ENCODE results near the gene PVALEF. TPM values are rescaled to one million over a fixed set of nuclear protein-coding genes. Genes with fewer than 3 reads are reported as not detected.
"Not testable (repeated sequence)": the region's sequence is repeated elsewhere in the genome, so short reads cannot be mapped to it uniquely, and the experiment has no call there.

Gene PVALEF
- total RNA-seq, 2 experiments from 2014 or later: not detected

DNA sequence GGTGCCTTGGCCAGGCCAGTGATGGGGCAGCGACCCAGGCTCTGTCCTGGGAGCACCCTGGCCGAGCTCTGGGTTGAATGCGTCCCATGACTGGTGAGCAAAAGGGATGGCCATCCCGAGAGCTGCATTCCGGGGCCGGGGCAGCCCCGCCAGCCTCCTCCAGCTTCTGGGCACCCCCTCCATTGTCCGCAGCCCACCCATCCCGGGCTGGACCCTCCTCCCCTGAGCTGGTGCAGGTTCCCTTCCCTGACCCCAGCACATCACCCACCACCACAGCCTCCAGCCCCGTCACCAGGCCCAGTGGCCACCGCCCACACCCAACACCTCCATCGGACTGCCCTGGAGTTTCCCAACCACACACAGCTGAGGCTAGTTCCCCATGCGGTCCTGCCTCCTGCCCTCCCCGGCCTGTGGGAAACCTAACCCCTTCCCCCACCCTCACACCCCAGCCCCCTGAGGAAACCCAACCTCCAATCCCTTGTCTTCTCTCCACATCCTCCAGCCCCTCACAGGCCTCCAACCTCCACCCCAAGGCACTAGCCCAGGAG, 16.2 kb upstream of the PVALEF start:
- H3K4me1 Mint-ChIP-seq: no peaks in the 10 kb centered on the region
- no peak for DNase-seq
- H3K9me3 Mint-ChIP-seq: no peaks in the 10 kb centered on the region
- peaks cover 5% of the 10 kb centered on the region for H3K27me3 Mint-ChIP-seq
- no peak overlapping the region for H3K4me3 Mint-ChIP-seq
- H3K27ac Mint-ChIP-seq: no peak overlapping the region
- no peaks in the 10 kb centered on the region for H3K36me3 Mint-ChIP-seq

DNA sequence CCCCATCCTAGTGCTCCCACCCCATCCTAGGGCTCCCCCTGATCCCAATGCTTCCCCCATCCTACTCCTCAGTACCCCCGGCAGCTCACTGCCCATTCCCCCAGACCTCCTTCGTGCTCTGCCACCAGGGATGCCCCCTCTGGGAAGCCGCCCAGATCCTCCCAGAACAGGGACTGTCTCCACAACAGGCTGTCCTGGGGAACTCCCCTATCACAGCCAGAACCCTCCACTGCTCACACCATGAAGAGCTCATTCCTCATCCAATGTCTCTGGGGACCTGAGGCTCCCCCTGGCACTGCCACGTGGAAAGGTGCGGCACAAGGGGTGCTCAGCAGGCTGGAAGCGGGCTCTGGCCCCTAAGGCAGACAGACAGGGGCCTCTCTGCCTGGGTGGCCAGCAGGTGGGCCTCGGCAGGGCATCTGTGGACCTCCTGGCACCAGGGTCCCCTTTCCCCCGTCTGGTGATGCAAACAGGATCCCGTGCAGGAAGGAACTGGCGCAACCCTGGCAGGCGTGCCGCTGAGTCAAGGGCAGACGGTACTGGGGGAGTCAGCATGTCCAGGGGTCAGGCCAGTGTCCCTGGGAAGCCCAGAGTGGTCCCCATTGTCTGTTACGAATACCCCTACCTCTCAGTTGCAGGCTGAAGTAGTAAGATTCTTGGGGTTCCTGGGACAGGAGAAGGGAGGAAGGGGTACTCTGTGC, 14.8 kb upstream of the PVALEF start:
- Mint-ChIP-seq H3K27ac (no peak overlapping the region), H3K9me3 (no peaks in the 10 kb centered on the region), H3K4me1 (no peaks in the 10 kb centered on the region), H3K4me3 (no peak overlapping the region), H3K36me3 (no peaks in the 10 kb centered on the region), H3K27me3 (peaks cover 5% of the 10 kb centered on the region)
- no peak for DNase-seq

DNA sequence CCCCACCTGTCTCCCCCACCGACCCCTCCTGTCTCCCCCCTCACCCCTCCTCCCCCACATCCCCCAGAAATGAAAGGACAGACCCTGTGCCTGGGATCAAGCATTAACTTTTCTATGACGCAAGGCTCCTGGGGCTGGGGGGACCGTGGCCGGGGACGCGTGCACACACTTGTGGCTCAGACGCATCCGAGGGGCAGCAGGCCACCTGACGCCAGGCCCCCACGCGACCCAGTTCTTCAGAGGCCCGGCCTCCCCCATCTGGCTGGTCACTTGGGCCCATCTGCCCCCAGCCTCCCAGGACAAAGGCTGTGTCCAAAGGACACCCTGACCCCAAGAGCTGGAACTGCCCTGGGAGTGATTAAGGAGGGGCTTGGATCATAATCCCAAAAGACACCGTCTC, 14.0 kb upstream of the PVALEF start:
- no peak overlapping the region for H3K27ac Mint-ChIP-seq
- H3K4me3 Mint-ChIP-seq: no peak overlapping the region
- H3K36me3 Mint-ChIP-seq: no peaks in the 10 kb centered on the region
- DNase-seq: no peak
- H3K4me1 Mint-ChIP-seq: no peaks in the 10 kb centered on the region
- H3K27me3 Mint-ChIP-seq: peaks cover 5% of the 10 kb centered on the region
- H3K9me3 Mint-ChIP-seq: no peaks in the 10 kb centered on the region

DNA sequence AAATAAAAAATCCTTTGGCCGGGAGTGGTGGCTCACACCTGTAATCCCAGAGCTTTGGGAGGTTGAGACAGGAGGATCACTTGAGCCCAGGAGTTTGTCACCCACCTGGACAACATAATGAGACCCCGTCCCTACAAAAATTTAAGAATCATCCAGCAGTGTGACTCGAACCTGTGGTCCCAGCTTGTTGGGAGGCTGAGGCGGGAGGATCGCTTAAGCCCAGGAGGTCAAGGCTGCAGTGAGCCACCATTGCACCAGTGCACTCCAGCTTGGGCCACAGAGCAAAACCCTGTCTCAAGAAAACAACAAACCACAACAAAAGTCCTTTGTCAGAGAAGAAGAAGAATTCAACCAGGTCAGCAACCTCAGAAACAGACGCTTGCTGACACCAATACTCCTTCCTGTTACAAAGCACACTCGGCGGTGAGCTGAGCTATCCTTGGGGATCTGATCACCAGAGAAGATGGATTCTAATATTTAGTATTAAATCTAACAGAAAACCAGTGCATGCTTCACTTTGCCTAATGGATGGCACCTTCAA, 12.9 kb upstream of the PVALEF start:
- Mint-ChIP-seq H3K9me3 (no peaks in the 10 kb centered on the region), H3K4me3 (no peak overlapping the region), H3K36me3 (no peaks in the 10 kb centered on the region), H3K27ac (no peak overlapping the region), H3K27me3 (peaks cover 5% of the 10 kb centered on the region), H3K4me1 (no peaks in the 10 kb centered on the region)
- DNase-seq: no peak

DNA sequence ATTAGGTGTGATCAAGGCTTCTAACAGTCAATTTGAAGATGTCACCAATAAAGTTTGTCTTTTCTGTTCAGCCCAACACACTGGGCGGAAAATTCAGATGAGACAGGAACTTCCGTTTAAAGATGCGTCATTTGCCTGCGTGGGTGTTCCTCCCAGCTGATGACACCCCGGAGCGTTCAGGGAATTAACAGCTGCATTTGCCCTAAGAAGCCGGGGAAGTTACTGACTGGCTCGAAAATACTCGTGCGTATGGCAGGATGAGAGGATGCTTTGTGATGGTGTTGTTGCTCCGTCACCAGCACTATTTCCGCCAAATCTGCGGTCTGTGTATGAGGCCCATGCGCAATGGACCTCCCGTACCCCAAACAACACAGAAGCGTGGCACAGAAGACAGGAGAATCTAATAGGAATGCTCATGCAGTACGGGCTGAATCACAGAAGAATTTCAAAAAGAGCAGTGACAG, 11.9 kb upstream of the PVALEF start:
- no peak for DNase-seq

DNA sequence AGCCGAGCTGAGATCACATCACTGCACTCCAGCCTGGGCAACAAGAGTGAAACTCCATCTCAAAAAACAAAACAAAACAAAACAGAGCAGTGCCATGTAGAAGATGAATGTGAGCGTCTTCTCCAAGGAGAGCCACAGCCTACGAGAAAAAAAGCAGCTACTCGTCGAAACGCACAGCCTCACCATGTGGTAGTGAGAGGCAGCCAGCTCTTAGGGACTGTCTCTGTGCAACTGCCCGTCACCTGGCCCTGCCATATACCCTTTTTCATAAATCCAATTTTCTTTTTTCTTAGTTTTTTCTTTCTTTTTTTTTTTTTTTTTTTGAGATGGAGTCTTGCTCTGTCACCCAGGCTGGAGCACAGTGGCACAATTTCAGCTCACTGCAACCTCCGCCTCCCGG, 11.3 kb upstream of the PVALEF start:
- H3K36me3 Mint-ChIP-seq, H3K27ac Mint-ChIP-seq, H3K4me1 Mint-ChIP-seq: not testable (repeated sequence)

More for the DNA sequence above, 11.9 kb upstream of the PVALEF start:
- H3K36me3 Mint-ChIP-seq: no peaks in the 10 kb centered on the region
- no peak overlapping the region for H3K4me3 Mint-ChIP-seq
- H3K9me3 Mint-ChIP-seq: no peaks in the 10 kb centered on the region
- H3K27me3 Mint-ChIP-seq: peaks cover 5% of the 10 kb centered on the region
- no peaks in the 10 kb centered on the region for H3K4me1 Mint-ChIP-seq
- H3K27ac Mint-ChIP-seq: no peak overlapping the region

DNA sequence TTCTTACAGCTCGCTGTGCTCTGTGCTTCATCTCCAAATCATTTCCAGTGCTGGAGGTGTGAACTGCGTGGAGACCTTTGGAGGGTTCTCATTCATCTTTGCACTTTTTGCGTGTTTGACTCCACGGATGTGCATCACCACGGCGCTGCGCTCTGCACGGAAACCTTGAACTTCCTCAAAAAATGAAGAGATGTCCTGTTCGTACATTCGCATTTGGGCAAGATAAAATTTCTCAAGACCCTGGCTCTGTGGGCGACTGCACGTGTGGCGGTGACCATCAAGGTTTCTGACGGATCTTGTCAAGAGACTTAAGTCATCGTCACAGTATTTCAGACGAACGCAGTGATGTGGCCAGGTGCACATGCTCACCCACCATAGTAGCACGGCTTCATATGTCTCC, 10.3 kb upstream of the PVALEF start:
- no peak overlapping the region for H3K27ac Mint-ChIP-seq
- H3K4me3 Mint-ChIP-seq: no peak overlapping the region
- no peak for DNase-seq
- no peaks in the 10 kb centered on the region for H3K9me3 Mint-ChIP-seq
- H3K27me3 Mint-ChIP-seq: peaks cover 5% of the 10 kb centered on the region
- no peaks in the 10 kb centered on the region for H3K4me1 Mint-ChIP-seq
- no peaks in the 10 kb centered on the region for H3K36me3 Mint-ChIP-seq

More for the DNA sequence above, 11.3 kb upstream of the PVALEF start:
- H3K4me3 Mint-ChIP-seq, H3K9me3 Mint-ChIP-seq, H3K27me3 Mint-ChIP-seq, DNase-seq: not testable (repeated sequence)

DNA sequence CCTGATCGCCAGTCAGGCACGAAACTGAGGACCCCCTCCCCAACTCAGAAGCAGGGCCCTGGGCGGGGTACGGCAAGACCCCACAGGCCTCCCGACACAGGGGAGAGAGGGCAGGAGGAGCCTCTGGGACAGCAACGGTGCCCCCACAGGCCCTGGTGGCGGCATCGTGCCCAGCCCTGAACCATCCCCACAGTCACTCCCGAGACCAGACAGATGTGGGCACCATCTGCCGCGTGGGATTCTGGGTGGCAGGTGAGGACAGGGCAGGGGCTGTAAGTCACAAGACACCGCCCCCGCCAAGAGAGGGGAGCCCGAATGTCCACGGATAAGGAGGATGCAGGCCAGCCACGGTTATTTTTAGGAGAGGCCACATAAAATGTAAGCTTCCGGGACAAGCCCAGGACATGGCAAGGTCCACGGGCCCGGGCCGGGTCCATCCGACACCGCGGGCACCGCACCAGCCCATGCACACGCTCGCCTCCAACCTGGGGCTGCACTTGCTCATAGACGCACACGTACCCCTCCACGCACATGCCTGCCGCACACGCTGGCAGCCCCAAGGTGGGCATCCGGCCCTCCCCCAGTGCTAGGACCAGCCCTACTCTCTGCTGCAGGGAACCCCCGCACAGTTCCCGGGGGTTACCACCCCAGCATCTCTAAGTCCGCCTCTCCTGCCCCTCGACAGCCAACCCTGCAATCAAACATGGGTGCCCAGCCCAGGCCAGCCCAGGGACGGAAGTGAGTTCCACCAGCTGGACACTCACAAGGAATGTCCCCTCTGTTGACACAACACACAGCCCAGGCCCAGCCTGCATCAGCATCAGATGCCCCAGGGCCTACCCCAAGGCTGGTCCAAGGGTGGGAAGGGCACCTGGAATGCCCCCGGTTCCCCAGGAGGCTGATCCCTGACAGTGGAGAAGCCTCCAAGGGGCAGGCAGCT, 8.2 kb upstream of the PVALEF start:
- Mint-ChIP-seq H3K36me3 (no peaks in the 10 kb centered on the region), H3K27me3 (peaks cover 9% of the 10 kb centered on the region), H3K9me3 (no peaks in the 10 kb centered on the region), H3K27ac (no peak overlapping the region), H3K4me1 (no peaks in the 10 kb centered on the region), H3K4me3 (no peak overlapping the region)
- DNase-seq: no peak

DNA sequence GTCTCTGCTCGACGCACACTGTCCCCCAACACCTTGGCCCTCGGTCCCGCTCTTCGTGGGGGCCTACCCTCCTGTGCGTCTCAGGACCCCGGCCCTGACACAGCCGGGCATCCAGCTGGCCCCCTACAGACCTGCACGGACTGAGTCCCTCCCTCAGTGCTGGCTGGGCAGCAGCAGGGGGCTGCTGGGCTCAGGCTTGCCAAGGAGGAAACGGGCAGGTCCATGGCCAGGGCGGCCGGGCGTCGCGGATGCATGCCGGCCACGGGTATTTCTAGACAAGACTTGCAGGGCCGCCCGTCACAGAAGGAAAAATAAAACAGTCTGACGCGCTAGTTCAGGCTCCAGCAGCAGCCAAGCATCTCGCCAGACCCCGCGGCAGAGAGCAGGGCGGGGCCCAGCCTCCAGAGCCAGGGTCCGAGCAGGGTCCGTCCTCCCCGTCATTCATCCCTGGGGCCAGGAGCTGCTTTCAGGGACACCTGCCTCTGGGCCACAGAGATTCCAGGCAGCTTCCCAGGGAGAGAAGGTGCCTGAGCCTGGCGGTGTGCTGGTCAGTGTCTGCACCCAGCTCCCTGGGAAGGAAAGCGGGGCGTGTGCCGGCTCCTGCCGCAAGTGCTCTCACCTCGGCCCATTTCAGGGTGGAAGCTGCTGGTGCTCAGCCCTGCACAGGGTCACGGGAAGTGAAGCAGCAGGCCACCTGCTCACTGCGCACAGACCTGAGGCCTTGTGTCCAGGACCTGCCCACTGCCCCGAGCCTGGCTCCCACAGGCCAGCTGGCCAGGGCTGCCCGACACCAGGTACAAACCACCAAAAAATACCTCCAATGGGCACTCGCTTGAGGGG, 7.2 kb upstream of the PVALEF start:
- DNase-seq: no peak
- Mint-ChIP-seq H3K9me3 (no peaks in the 10 kb centered on the region), H3K4me3 (no peak overlapping the region), H3K36me3 (no peaks in the 10 kb centered on the region), H3K27me3 (peaks cover 9% of the 10 kb centered on the region), H3K4me1 (no peaks in the 10 kb centered on the region), H3K27ac (no peak overlapping the region)

DNA sequence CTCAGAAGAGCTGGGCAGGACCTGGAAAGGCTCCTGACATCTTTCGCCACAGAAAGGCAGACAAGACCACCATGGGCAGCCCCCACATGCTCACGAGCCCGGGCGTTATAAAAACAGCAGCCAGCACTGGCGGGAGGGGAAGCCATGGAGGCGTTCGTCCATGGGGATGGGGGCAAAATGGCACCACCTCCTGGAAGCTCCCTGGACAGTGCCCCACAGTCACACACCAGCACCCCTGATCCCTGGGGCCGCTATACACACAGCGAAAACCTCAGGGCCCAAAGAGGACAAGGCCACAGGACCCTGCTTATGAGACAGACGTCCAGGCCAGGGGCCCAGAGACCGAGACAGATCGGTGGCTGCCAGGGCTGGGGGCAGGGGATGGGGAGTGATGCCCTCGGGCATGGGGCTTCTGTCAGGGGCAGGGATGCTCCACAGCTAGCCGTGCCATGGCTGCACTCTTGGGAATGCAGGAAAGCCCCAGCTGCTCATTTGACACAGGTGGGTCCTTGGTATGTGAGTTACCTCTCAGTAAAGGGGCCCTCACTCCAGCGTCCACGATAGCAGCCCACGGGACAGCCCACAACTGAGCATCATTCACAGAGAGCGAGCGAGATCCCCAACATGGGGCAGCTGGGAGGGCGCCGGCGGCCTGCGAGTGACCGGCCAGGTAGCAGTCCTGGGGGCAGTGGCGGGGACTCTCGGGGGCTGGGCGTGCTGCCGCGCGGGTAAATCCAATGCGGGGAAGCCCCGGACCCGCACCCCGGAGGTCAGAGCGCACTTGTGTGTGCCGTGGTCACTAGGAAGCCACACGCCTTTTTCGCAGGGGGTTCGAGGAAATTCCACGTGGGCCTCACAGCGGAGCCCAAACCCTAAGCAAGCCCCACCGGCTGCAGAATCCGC, 6.4 kb upstream of the PVALEF start:
- Mint-ChIP-seq H3K4me1 (no peaks in the 10 kb centered on the region), H3K4me3 (no peak overlapping the region), H3K9me3 (no peaks in the 10 kb centered on the region), H3K27me3 (peaks cover 9% of the 10 kb centered on the region), H3K36me3 (no peaks in the 10 kb centered on the region), H3K27ac (no peak overlapping the region)
- no peak for DNase-seq

DNA sequence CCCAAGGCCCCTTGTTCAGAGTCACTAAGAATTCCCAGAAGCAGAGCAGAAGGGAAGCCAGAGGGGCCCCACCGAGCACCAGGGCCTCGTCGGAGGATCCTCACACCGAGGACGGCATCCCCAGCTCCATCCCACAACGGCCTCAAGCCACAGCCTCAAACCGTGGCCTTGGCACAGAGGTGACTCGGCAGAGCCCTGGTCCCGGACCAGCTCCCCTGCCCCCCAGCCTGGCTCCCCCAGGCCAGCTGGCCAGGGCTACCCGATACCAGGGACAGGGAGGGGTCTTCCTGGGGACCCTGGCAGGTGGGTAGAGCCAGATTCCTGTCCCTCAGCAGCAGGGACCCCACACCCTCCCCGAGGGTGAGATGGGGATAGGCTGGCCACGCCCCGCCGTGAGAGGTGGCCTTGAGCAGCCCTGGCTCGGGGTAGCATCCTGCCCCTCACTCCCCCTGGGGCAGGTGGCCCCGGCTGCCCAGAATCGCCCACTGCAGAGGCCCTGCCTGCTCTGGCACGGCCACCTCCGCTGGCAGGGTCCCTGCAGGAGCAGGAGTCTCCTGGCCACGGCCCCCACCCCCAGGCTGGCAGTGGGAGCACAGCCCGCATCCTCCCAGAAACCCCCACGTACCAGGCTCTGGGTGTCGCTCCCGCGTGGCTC, 5.6 kb upstream of the PVALEF start:
- Mint-ChIP-seq H3K27ac (no peak overlapping the region), H3K4me1 (no peaks in the 10 kb centered on the region), H3K9me3 (no peaks in the 10 kb centered on the region), H3K4me3 (no peak overlapping the region), H3K36me3 (no peaks in the 10 kb centered on the region), H3K27me3 (peaks cover 16% of the 10 kb centered on the region)
- no peak for DNase-seq

DNA sequence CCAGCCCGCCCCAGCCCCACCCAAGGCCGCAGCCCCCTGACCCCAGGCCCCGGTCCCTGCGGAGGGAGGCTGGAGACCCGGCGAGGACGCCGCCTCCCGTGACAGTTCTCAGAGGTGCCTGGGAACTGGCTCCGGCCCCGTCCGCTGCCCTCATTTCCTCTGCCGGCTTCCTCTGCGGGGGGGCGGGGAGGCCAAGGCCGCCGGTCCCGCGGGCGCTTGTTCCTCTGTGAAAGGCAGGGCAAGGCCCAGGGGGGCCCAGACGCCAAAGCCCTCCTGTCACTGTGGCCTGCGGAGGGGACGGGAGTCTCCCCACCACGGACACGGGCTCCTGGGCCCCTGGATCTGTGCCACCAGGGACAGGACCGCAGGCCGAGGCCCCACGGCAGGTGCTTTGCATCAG, 5.0 kb upstream of the PVALEF start:
- Mint-ChIP-seq H3K27me3 (peaks cover 17% of the 10 kb centered on the region), H3K27ac (no peak overlapping the region), H3K36me3 (no peaks in the 10 kb centered on the region), H3K9me3 (no peaks in the 10 kb centered on the region), H3K4me3 (no peak overlapping the region), H3K4me1 (no peaks in the 10 kb centered on the region)
- DNase-seq: no peak

DNA sequence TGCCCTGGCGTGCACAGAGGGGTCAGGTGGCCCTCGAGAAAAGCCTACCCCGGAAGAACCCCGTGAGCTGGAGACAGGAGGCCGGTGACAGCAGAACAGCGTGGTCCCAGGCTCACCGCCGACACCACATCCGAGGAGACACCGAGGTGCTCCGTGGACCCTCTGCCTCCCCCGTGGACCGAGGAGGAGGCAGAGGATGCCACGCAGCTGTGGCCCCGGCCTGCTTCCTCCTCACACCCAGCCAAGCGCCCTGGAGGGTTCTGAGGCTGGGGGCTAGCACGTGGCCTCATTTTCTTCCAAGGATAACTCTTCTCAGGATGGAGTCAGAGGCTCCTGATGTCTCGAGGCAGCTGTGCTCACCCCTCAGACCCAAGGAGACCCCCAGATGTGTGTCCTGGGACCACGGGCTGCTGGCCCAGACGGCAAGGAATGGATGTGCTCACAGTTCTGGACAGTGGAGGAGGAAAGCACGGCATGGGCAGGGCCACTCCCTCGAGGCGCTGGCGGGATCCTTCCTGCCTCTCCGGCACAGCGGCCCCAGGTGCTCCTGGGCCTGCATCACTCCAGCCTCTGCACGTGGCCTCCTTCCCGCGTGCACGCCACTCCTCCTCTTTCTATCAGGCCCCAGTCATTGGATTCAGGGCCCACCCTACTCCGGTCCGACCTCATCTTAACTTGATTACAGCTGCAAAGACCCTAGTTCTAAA, 4.4 kb upstream of the PVALEF start:
- no peak overlapping the region for H3K27ac Mint-ChIP-seq

More for the DNA sequence above, 4.4 kb upstream of the PVALEF start:
- no peaks in the 10 kb centered on the region for H3K36me3 Mint-ChIP-seq
- no peak overlapping the region for H3K4me3 Mint-ChIP-seq
- H3K27me3 Mint-ChIP-seq: peaks cover 17% of the 10 kb centered on the region
- H3K4me1 Mint-ChIP-seq: no peaks in the 10 kb centered on the region
- no peak for DNase-seq
- H3K9me3 Mint-ChIP-seq: no peaks in the 10 kb centered on the region
